Stimulated activated CD4-positive, alpha-beta T cell treated with anti-CD3 and anti-CD28 coated beads, Interleukin-2, amount 100 ng/mL, for 24 hours (primary cell): Measurements from ENCODE around the gene OXSR1.
"Not testable (repeated sequence)": the region's sequence is repeated elsewhere in the genome, so short reads cannot be mapped to it uniquely, and the experiment has no call there.

Experiments
- DNase-seq, 2 donors: peaks; one replicate each; pipeline ENCODE4 v3.0.0-alpha.2; 2020

The OXSR1 gene

GRCh38 chr3:38169027-38169317 lies 3.6 kb downstream of the OXSR1 start:
- no peak for DNase-seq

- DNase-seq, result no peak
Observed at GRCh38 chr3:38170722-38171121, 5.4 kb downstream of the OXSR1 start.

- no peak for DNase-seq
Observed at GRCh38 chr3:38171622-38172021, 6.3 kb downstream of the OXSR1 start.

- DNase-seq, result no peak
Observed at GRCh38 chr3:38173834-38174418, 8.6 kb downstream of the OXSR1 start.

GRCh38 chr3:38177181-38177580 lies 11.8 kb downstream of the OXSR1 start:
- DNase-seq, result no peak

- no peak for DNase-seq
Observed at GRCh38 chr3:38186781-38187180, 21.4 kb downstream of the OXSR1 start.

GRCh38 chr3:38190481-38190881 lies 25.1 kb downstream of the OXSR1 start:
- no peak for DNase-seq

GRCh38 chr3:38202931-38203330 lies 37.6 kb downstream of the OXSR1 start:
- DNase-seq, result not testable (repeated sequence)

- no peak for DNase-seq
Observed at GRCh38 chr3:38203690-38204089, 38.4 kb downstream of the OXSR1 start.

- no peak for DNase-seq
Observed at GRCh38 chr3:38204599-38205471, 39.5 kb downstream of the OXSR1 start.

GRCh38 chr3:38205472-38205805 lies 40.1 kb downstream of the OXSR1 start:
- peak in 1 of 2 donors; percentile 9 for DNase-seq

GRCh38 chr3:38207254-38208003 lies 42.1 kb downstream of the OXSR1 start:
- no peak for DNase-seq

- DNase-seq, result no peak
Observed at GRCh38 chr3:38210141-38210757, 44.9 kb downstream of the OXSR1 start.

GRCh38 chr3:38212141-38212540 lies 46.8 kb downstream of the OXSR1 start:
- no peak for DNase-seq

- no peak for DNase-seq
Observed at GRCh38 chr3:38214560-38214959, 49.2 kb downstream of the OXSR1 start.

GRCh38 chr3:38219609-38220197 lies 54.4 kb downstream of the OXSR1 start:
- no peak for DNase-seq

- DNase-seq, result no peak
Observed at GRCh38 chr3:38221005-38221404, 55.7 kb downstream of the OXSR1 start.

GRCh38 chr3:38222032-38222634 lies 56.8 kb downstream of the OXSR1 start:
- no peak for DNase-seq

- no peak for DNase-seq
Observed at GRCh38 chr3:38224357-38224756, 59.0 kb downstream of the OXSR1 start.

- no peak for DNase-seq
Observed at GRCh38 chr3:38226273-38226672, 60.9 kb downstream of the OXSR1 start.

- no peak for DNase-seq
Observed at GRCh38 chr3:38227989-38228388, 62.7 kb downstream of the OXSR1 start.

- DNase-seq, result no peak
Observed at GRCh38 chr3:38229036-38229435, 63.7 kb downstream of the OXSR1 start.

- DNase-seq, result no peak
Observed at GRCh38 chr3:38232701-38233100, 67.4 kb downstream of the OXSR1 start.
